Subcutaneous adipose tissue (tissue), 4 donors: ENCODE results near the gene GFRA1. TPM values are rescaled to one million over a fixed set of nuclear protein-coding genes. Genes with fewer than 3 reads are reported as not detected.

Experiments used
- CTCF ChIP-seq: fragments of 450-650 bp; IDR thresholded peaks from one replicate; pipeline ENCODE4 v1.5.1; 2016; ENCODE audit warnings: low read depth, mild to moderate bottlenecking, control low read depth, antibody characterized with exemption, moderate library complexity
- total RNA-seq, 4 donors: library from RNA; depleted of rRNA; stranded (reverse); fragments of >200 nt; gene quantifications; one replicate each; pipeline ENCODE4 v1.1.0, GENCODE V29; 2016

The GFRA1 gene
- 100 to 1,000 TPM in 1 of 4 donors, 10 to 100 TPM in 3; 47.8 to 152 (median 69.4) TPM for total RNA-seq

GRCh38 chr10:116272440-116273283 lies at the start of gene GFRA1:
GFRA1 (minus strand) TSS chr10:116273206; CDS start chr10:116272029, 1,177 bp downstream.
- TF ChIP-seq CTCF = no peak

DNA sequence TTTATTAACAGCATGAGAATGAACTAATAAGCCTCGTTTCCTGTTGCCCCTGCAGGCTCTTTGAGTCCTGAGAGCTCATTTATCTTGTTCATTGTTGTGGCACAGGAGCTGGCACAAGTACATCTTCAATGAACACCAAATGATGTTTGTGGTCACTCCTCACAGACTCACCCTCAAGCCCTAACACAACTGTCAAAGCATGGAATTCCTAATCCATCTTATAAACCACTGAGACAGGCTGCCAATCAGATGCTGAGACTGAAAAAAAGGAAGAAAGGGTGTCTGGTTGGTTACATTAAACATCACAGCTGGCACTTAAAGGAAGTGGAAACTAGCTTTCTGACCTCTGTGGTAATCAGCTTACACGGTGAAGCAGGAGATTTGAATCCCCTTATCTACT lies 43.5 kb upstream of the GFRA1 start:
- TF ChIP-seq CTCF = no peak

- TF ChIP-seq CTCF = no peak
These were observed 39.5 kb upstream of the GFRA1 start for GRCh38 chr10:116312548-116312947.

DNA sequence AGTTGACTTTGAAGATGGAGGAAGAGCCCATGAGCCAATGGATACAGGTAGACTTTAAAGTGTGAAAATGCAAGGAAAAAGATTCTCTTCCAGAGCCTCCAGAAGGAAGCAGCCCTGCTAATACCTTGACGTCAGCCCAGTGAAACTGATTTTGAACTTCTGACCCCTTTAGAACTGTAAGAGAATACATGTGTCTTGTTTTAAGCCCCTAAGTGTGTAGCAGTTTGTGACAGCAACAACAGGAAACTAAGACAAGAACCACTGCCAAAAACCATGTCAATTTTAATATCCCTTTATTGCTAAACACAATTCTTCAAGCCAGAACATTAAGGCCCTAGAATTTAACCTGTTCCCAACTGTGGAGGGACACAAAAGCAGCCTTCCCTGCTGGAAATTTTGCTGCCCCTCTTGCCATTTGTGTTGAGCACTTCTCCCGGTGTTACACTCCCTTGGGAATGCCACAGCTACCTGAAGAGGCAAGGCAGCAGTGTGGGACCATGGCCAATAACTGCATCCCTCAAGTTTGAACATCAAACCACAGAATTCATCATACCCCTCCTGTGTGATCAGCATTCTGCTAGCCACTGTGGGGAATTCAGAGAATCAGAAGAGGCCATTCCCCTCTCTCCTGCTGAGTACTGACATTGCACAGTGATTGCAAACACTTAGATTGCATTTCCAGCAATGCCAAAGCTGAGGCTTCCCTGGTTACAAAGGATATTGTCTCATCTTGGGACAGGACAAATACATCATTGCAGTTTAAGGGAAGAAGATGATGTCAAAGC lies 38.9 kb upstream of the GFRA1 start:
- TF ChIP-seq CTCF = no peak

- no peak for TF ChIP-seq CTCF
These were observed 38.0 kb upstream of the GFRA1 start for GRCh38 chr10:116311016-116311415.

DNA sequence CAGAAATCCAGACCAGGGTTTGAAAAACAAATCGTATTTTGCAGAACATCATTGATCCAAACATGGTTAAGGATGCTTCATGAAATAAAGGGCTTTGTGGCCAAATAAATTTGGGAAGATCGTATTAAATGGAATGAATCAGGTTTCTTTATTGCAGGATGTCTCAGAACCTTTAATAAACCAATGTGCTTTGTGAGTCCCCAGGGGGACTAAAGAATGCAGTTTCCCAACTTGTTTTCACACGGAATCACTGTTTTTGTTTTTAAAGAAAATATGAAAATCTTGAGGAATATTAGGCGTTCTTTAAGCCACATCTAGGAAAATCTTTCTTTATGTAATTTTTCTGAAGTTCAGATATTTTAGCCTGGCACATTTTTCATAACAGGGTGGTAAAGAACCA lies 34.4 kb upstream of the GFRA1 start:
- no peak for TF ChIP-seq CTCF

- TF ChIP-seq CTCF = no peak
These were observed 33.8 kb upstream of the GFRA1 start for GRCh38 chr10:116306847-116307246.
